Ectodermal cell (in vitro differentiated cells): ENCODE results near the gene PPP1R15B. TPM values are rescaled to one million over a fixed set of nuclear protein-coding genes. Genes with fewer than 3 reads are reported as not detected.

Source experiments
- H3K27ac ChIP-seq: 2 replicates; pipeline ENCODE4 v1.7.0; 2013; ENCODE audit warnings: mild to moderate bottlenecking, low read depth, low read length; ENCODE audit not compliant: insufficient read depth, poor library complexity, severe bottlenecking
- H3K27me3 ChIP-seq: 2 replicates; pipeline ENCODE4 v1.7.0; 2013; ENCODE audit warnings: mild to moderate bottlenecking, low read length; ENCODE audit not compliant: insufficient read depth, control insufficient read depth, poor library complexity, severe bottlenecking
- H3K36me3 ChIP-seq: one replicate; pipeline ENCODE4 v1.7.0; 2013; ENCODE audit warnings: low read length; ENCODE audit not compliant: control insufficient read depth, insufficient read depth
- H3K4me1 ChIP-seq: one replicate; pipeline ENCODE4 v1.7.0; 2013; ENCODE audit warnings: low read length; ENCODE audit not compliant: control insufficient read depth, insufficient read depth
- H3K4me3 ChIP-seq: 2 replicates; pipeline ENCODE4 v1.7.0; 2013; ENCODE audit warnings: low read depth, low read length, control low read depth; ENCODE audit not compliant: insufficient read depth
- H3K9me3 ChIP-seq: 2 replicates; pipeline ENCODE4 v1.7.0; 2013; ENCODE audit warnings: mild to moderate bottlenecking, low read length, moderate library complexity; ENCODE audit not compliant: control insufficient read depth
- whole genome bisulfite sequencing, 2 experiments: methylation state at CpG; one replicate each; pipeline ENCODE4 v1.1.7; 2013; ENCODE audit warnings: missing lambda C conversion rate in 2 of 2; 5-methylcytosine and 5-hydroxymethylcytosine counted together
- polyA plus RNA-seq, 4 experiments: library from polyadenylated mRNA; stranded (reverse); fragments of 50-300 nt; gene quantifications; one replicate each; pipeline ENCODE4 v1.2.3, GENCODE V29; 2013

The PPP1R15B gene
- 30.9 TPM for polyA plus RNA-seq (2013, experiment 1 of 4)
- polyA plus RNA-seq (2013, experiment 2 of 4), result 34.1 TPM
- polyA plus RNA-seq (2013, experiment 3 of 4), result 25.7 TPM
- 26.7 TPM for polyA plus RNA-seq (2013, experiment 4 of 4)

- Histone ChIP-seq H3K36me3 (no peaks in the 10 kb centered on the region), H3K4me1 (no peaks in the 10 kb centered on the region), H3K4me3 (peak within 1 kb of the TSS; percentile 94), H3K27ac (peak within 1 kb of the TSS; percentile 96), H3K9me3 (no peaks in the 10 kb centered on the region), H3K27me3 (no peaks in the 10 kb centered on the region)
- WGBS, 2 experiments, result 0 to 1% methylated on average over 67 to 69 of the region's 69 CpGs
Observed at GRCh38 chr1:204411451-204412204, at the start of gene PPP1R15B. PPP1R15B (minus strand) TSS chr1:204411817; CDS start chr1:204411411, 406 bp downstream.

- H3K27me3 ChIP-seq, result no peaks in the 10 kb centered on the region
- peaks cover 37% of the 10 kb centered on the region for H3K4me1 ChIP-seq
- WGBS, 2 experiments, result 95 to 96% methylated on average over 8 of the region's 8 CpGs
- no peaks in the 10 kb centered on the region for H3K9me3 ChIP-seq
- no peak overlapping the region for H3K4me3 ChIP-seq
- H3K36me3 ChIP-seq, result peaks cover 59% of the 10 kb centered on the region
- no peak overlapping the region for H3K27ac ChIP-seq
Observed at GRCh38 chr1:204460346-204460745, 48.7 kb upstream of the PPP1R15B start.

GRCh38 chr1:204459706-204460105 is 48.1 kb upstream of the PPP1R15B start:
- H3K36me3 ChIP-seq, result peaks cover 58% of the 10 kb centered on the region
- WGBS, 2 experiments, result 43 to 49% methylated on average over 4 of the region's 4 CpGs

GRCh38 chr1:204457666-204458065 is 46.0 kb upstream of the PPP1R15B start:
- Histone ChIP-seq H3K27me3 (no peaks in the 10 kb centered on the region), H3K36me3 (peaks cover 44% of the 10 kb centered on the region), H3K27ac (peak overlapping the region; percentile 96), H3K4me1 (peaks cover 52% of the 10 kb centered on the region), H3K9me3 (no peaks in the 10 kb centered on the region), H3K4me3 (no peak overlapping the region)
- WGBS, 2 experiments, result 69% methylated on average over 5 of the region's 5 CpGs

More at GRCh38 chr1:204459706-204460105, 48.1 kb upstream of the PPP1R15B start:
- H3K27ac ChIP-seq, result no peak overlapping the region
- H3K27me3 ChIP-seq, result no peaks in the 10 kb centered on the region
- H3K4me1 ChIP-seq, result peaks cover 40% of the 10 kb centered on the region
- no peak overlapping the region for H3K4me3 ChIP-seq
- no peaks in the 10 kb centered on the region for H3K9me3 ChIP-seq

- WGBS, 2 experiments, result 46 to 50% methylated on average over 11 of the region's 11 CpGs
- H3K4me1 ChIP-seq, result peaks cover 53% of the 10 kb centered on the region
- H3K4me3 ChIP-seq, result no peak overlapping the region
Observed at GRCh38 chr1:204456826-204457442, 45.3 kb upstream of the PPP1R15B start.

GRCh38 chr1:204455831-204456145 is 44.2 kb upstream of the PPP1R15B start:
- Histone ChIP-seq H3K36me3 (peaks cover 26% of the 10 kb centered on the region), H3K27ac (peak overlapping the region; percentile 96), H3K9me3 (no peaks in the 10 kb centered on the region), H3K4me3 (peak overlapping the region; percentile 5), H3K4me1 (peaks cover 58% of the 10 kb centered on the region), H3K27me3 (no peaks in the 10 kb centered on the region)
- 91 to 93% methylated on average over 9 of the region's 9 CpGs for WGBS, 2 experiments

More at GRCh38 chr1:204456826-204457442, 45.3 kb upstream of the PPP1R15B start:
- Histone ChIP-seq H3K9me3 (no peaks in the 10 kb centered on the region), H3K36me3 (peaks cover 38% of the 10 kb centered on the region), H3K27ac (peak overlapping the region; percentile 96), H3K27me3 (no peaks in the 10 kb centered on the region)

- H3K4me1 ChIP-seq, result peaks cover 58% of the 10 kb centered on the region
- peak overlapping the region; percentile 5 for H3K4me3 ChIP-seq
- 9% methylated on average over 18 of the region's 18 CpGs for WGBS, 2 experiments
- H3K36me3 ChIP-seq, result peaks cover 21% of the 10 kb centered on the region
- no peaks in the 10 kb centered on the region for H3K27me3 ChIP-seq
- no peaks in the 10 kb centered on the region for H3K9me3 ChIP-seq
- H3K27ac ChIP-seq, result peak overlapping the region; percentile 96
Observed at GRCh38 chr1:204455063-204455830, 43.6 kb upstream of the PPP1R15B start.

- Histone ChIP-seq H3K36me3 (peaks cover 22% of the 10 kb centered on the region), H3K9me3 (no peaks in the 10 kb centered on the region), H3K4me1 (peaks cover 55% of the 10 kb centered on the region), H3K4me3 (no peak overlapping the region), H3K27me3 (no peaks in the 10 kb centered on the region), H3K27ac (peak overlapping the region; percentile 96)
- 37 to 58% methylated on average over 4 of the region's 4 CpGs for WGBS, 2 experiments
Observed at GRCh38 chr1:204454476-204454875, 42.9 kb upstream of the PPP1R15B start.

GRCh38 chr1:204453141-204453772 is 41.6 kb upstream of the PPP1R15B start:
- Histone ChIP-seq H3K36me3 (peaks cover 20% of the 10 kb centered on the region), H3K4me1 (peaks cover 55% of the 10 kb centered on the region), H3K27ac (no peak overlapping the region), H3K9me3 (no peaks in the 10 kb centered on the region), H3K27me3 (no peaks in the 10 kb centered on the region), H3K4me3 (no peak overlapping the region)
- WGBS, 2 experiments, result 83 to 84% methylated on average over 6 to 8 of the region's 8 CpGs
